Chondrocyte (in vitro differentiated cells): Measurements from ENCODE around the gene OVCA2. TPM values are rescaled to one million over a fixed set of nuclear protein-coding genes. Genes with fewer than 3 reads are reported as not detected.
"Not testable (repeated sequence)": the region's sequence is repeated elsewhere in the genome, so short reads cannot be mapped to it uniquely, and the experiment has no call there.

Source experiments
- DNase-seq: peaks from one replicate; pipeline ENCODE4 v3.0.0; 2021; ENCODE audit warnings: mixed read lengths, low spot score
- H3K27ac Mint-ChIP-seq: one replicate; pipeline ENCODE4 v1.8.0; 2021; ENCODE audit warnings: mild to moderate bottlenecking, moderate library complexity, mixed read lengths; ENCODE audit not compliant: unreplicated experiment
- H3K27me3 Mint-ChIP-seq: 2 replicates; pipeline ENCODE4 v1.8.0; 2021; ENCODE audit warnings: low read depth, mixed read lengths
- H3K36me3 Mint-ChIP-seq: 2 replicates; pipeline ENCODE4 v1.8.0; 2021; ENCODE audit warnings: low read depth, mixed read lengths
- H3K4me1 Mint-ChIP-seq: 2 replicates; pipeline ENCODE4 v1.8.0; 2021; ENCODE audit warnings: low read depth, mild to moderate bottlenecking, mixed read lengths
- H3K4me3 Mint-ChIP-seq: one replicate; pipeline ENCODE4 v1.8.0; 2021; ENCODE audit warnings: mild to moderate bottlenecking, moderate library complexity, mixed read lengths; ENCODE audit not compliant: unreplicated experiment
- H3K9me3 Mint-ChIP-seq: 2 replicates; pipeline ENCODE4 v1.8.0; 2021; ENCODE audit warnings: low read depth, mixed read lengths
- CTCF ChIP-seq: fragments of 200-600 bp; sonication (generic); IDR thresholded peaks from 2 replicates; pipeline ENCODE4 v1.5.0; 2021; ENCODE audit warnings: antibody characterized with exemption, mild to moderate bottlenecking, moderate library complexity
- total RNA-seq: library from RNA; stranded (reverse); gene quantifications from 3 replicates; pipeline ENCODE4 v1.2.1, GENCODE V29; 2021

Gene OVCA2
- total RNA-seq, 1 donor from 2014 or later = 30.1 TPM

GRCh38 chr17:2011411-2012371 lies 30.1 kb upstream of the OVCA2 start:
- Mint-ChIP-seq H3K27ac (peak overlapping the region; percentile 90), H3K9me3 (no peaks in the 10 kb centered on the region), H3K4me3 (peak overlapping the region; percentile 36), H3K27me3 (peaks cover under 1% of the 10 kb centered on the region), H3K36me3 (no peaks in the 10 kb centered on the region), H3K4me1 (peaks cover 37% of the 10 kb centered on the region)
- TF ChIP-seq CTCF = no peak
- DNase-seq = no peak

- Mint-ChIP-seq H3K27ac (peak overlapping the region; percentile 90), H3K36me3 (no peaks in the 10 kb centered on the region), H3K4me1 (peaks cover 37% of the 10 kb centered on the region), H3K9me3 (no peaks in the 10 kb centered on the region), H3K27me3 (peaks cover 4% of the 10 kb centered on the region), H3K4me3 (no peak overlapping the region)
- TF ChIP-seq CTCF = no peak
- no peak for DNase-seq
Observed at GRCh38 chr17:2012499-2012898, 29.3 kb upstream of the OVCA2 start.

- not testable (repeated sequence) for H3K36me3 Mint-ChIP-seq, H3K4me3 Mint-ChIP-seq, H3K9me3 Mint-ChIP-seq, DNase-seq
- H3K27ac Mint-ChIP-seq = peak overlapping the region; percentile 23
- H3K27me3 Mint-ChIP-seq = peaks cover 12% of the 10 kb centered on the region
- peaks cover 37% of the 10 kb centered on the region for H3K4me1 Mint-ChIP-seq
Observed at GRCh38 chr17:2013220-2013993, 28.4 kb upstream of the OVCA2 start.

DNA sequence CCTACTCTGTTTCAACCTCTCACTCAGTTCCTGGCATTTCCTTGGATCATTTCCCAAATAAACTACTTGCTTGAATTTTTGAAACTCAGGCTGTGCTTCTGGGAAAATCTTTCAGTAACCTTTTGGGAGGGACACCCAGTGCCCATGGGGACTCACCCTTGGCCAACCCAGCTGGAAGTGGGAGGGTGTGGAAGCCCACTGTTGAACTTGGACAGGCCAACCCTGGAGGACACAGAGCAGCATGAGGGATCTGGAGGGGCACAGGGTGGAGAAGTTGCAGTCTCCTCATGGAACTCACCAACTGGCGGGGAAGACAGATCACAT lies 27.9 kb upstream of the OVCA2 start:
- Mint-ChIP-seq H3K27ac (no peak overlapping the region), H3K4me1 (peaks cover 37% of the 10 kb centered on the region), H3K4me3 (no peak overlapping the region), H3K36me3 (no peaks in the 10 kb centered on the region), H3K9me3 (no peaks in the 10 kb centered on the region), H3K27me3 (peaks cover 18% of the 10 kb centered on the region)
- TF ChIP-seq CTCF = no peak
- DNase-seq = no peak

DNA sequence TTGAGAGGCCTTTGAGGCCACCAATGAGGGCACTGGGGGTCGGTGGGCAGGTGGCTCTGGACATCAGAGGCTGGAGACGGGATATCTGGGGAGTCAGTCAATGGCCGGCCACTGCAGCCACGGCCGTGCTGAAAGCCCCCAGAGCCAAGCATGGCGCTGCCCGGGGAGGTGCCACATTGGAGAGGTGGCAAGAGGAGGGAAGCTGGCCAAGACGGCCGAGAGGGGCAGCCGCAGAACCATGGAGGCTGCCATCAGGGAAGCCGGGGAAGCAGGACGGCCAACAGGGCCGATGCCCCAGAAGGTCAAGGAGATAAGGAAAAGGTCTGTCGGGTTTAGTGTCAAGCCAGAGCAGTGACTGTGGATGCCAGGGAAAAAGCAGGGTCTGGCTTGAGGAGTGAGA lies 26.5 kb upstream of the OVCA2 start:
- Mint-ChIP-seq H3K27me3 (peaks cover 30% of the 10 kb centered on the region), H3K36me3 (peaks cover 4% of the 10 kb centered on the region), H3K27ac (no peak overlapping the region), H3K4me1 (peaks cover 37% of the 10 kb centered on the region), H3K9me3 (no peaks in the 10 kb centered on the region), H3K4me3 (no peak overlapping the region)
- TF ChIP-seq CTCF = no peak
- DNase-seq = no peak
